ENCODE data around the gene EPHB4.
"Not testable (repeated sequence)": the region's sequence is repeated elsewhere in the genome, so short reads cannot be mapped to it uniquely, and the experiment has no call there.

The EPHB4 gene

DNA sequence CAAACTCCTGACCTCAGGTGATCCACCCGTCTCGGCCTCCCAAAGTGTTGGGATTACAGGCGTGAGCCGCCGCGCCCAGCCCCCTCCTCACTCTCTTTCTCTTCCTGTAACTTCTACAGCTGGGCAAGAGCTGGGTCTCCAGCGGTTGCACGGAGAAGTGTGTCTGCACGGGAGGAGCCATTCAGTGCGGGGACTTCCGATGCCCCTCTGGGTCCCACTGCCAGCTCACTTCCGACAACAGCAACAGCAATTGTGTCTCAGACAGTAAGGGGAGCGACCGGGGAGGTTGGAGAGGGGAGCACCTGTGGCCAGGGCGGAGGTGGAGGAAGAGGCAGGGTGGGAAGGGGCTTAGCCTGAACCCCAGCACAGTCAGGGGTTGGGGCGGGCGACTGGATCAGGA is 41.4 kb downstream of the EPHB4 start:
- no peak for DNase-seq (ENCODE audit: low read depth)

GRCh38 chr7:100783804-100784203 is 43.5 kb downstream of the EPHB4 start:
- DNase-seq (ENCODE audit: low read depth), result no peak

GRCh38 chr7:100781255-100781654 is 46.1 kb downstream of the EPHB4 start:
- DNase-seq (ENCODE audit: low read depth), result no peak

- no peak for DNase-seq (ENCODE audit: low read depth)
Measured at GRCh38 chr7:100779359-100779758, 48.0 kb downstream of the EPHB4 start.

DNA sequence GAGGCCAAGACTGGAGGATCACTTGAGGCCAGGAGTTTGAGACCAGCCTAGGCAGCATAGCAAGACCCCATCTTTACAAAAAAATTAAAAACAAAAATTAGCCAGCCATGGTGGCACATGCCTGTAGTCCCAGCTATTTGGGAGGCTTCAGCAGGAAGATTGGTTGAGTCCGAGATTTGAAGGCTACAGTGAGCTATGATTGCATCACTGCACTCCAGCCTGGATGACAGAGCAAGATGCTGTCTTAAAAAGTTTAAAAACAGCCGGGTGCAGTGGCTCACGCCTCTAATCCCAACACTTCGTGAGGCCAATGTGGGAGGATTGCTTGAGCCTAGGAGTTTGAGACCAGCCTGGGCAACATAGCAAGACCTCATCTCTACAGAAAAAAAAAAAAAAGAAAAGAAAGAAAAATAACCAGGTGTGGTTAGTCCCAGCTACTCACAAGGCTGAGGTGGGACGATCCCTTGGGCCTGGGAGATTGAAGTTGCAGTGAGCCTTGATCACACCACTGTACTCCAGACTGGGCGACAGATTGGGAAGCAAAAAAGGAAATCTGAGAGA is 49.2 kb downstream of the EPHB4 start:
- DNase-seq (ENCODE audit: low read depth), result no peak

- DNase-seq (ENCODE audit: low read depth), result no peak
Measured at GRCh38 chr7:100773491-100773890, 53.8 kb downstream of the EPHB4 start.

- DNase-seq (ENCODE audit: low read depth), result no peak
Measured at GRCh38 chr7:100768784-100769183, 58.5 kb downstream of the EPHB4 start.

DNA sequence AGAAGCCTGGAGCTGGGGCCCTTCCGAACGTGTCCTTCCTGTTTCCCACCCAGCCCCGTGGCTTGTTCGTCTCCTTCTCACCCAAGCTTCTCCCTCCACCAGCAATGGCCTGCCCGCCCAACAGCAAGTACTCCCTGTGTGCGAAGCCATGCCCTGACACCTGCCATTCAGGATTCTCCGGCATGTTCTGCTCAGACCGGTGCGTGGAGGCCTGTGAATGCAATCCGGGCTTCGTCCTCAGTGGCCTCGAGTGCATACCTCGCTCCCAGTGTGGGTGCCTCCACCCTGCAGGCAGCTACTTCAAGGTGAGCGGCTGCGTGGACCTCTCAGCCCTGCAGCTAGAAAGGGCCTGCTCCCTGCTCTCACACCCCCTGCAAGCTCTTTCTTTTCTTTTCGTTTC is 62.1 kb downstream of the EPHB4 start:
- no peak for DNase-seq (ENCODE audit: low read depth)

- DNase-seq (ENCODE audit: low read depth), result no peak
Measured at GRCh38 chr7:100764841-100765240, 62.5 kb downstream of the EPHB4 start.

DNA sequence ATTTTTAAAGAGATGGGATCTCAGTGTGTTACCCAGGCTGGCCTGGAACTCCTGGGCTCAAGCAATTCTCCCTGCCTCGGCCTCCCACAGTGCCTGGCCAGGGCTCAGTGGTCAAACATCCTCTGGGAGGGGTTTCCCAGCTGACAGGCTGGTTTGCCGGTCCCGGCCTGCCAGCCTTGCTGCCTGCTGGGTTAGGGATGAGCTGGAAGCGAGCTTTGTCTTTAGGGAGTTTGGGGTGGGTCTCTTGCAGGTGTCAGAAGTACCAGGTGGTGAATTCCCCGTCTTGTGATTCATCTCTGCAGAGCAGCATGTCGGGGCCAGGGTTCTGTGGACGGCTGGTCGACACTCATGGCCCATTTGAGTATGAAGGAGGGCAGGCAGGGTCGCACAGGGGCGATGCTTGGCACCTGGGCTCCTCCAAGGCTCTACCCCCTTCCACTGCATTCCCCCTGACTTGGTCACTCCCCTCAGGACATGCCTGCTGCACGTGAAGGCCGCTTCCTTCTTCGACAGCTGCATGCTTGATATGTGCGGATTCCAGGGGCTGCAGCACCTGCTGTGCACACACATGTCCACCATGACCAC is 63.7 kb downstream of the EPHB4 start:
- DNase-seq (ENCODE audit: low read depth), result no peak

GRCh38 chr7:100762841-100763240 is 64.5 kb downstream of the EPHB4 start:
- DNase-seq (ENCODE audit: low read depth), result not testable (repeated sequence)

DNA sequence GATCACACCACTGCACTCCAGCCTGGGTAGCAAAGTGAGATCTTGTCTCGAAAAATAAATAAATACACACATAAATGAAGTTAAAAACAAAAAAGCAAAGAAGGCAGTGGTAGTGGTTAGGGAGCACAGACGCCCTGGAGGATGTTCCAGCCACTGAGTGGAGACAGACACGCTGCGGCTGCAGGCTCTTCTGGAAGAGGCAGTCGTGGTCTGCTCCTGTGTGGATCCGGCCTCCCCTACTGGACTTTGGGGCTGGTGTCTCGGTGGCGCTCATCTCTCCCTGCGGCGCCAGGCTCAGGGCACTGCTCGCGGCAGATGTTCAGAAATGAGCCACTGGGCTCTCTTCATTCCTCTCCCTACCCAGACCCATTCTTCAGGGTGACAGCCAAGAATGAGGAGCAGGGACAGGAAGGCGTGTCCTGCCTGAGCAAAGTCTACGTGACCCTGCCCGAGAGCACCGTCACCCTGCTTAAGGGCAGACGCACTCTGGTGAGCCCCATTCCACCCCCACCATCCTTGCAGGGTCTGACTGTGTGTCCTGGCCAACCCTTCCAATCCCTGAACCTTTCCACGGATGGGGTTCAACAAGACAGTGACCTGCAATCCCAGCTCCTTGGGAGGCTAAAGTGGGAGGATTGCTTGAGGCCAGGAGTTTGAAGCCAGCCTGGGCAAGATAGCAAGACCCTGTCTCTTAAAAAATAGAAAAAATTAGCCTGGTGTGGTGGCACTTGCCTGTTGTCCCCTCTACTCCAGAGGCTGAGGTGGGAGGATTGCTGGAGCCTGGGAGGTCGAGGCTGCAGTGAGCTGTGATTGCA is 67.8 kb downstream of the EPHB4 start:
- no peak for DNase-seq (ENCODE audit: low read depth)

GRCh38 chr7:100753750-100754149 is 73.6 kb downstream of the EPHB4 start:
- DNase-seq (ENCODE audit: low read depth), result no peak

- DNase-seq (ENCODE audit: low read depth), result no peak
Measured at GRCh38 chr7:100752994-100753393, 74.3 kb downstream of the EPHB4 start.
